ENCODE data around the gene IKZF4. TPM values are rescaled to one million over a fixed set of nuclear protein-coding genes. Genes with fewer than 3 reads are reported as not detected.

IKZF4 gene
- total and polyA plus RNA-seq, 2 of the 8 experiments (the other 6 are each of a cell fraction or from before 2014, with no cell fraction given), result 8.0 to 13.3 TPM

GRCh38 chr12:56080556-56081138 is 59.8 kb downstream of the IKZF4 start (continued):
- TF ChIP-seq RBBP5 (IDR thresholded peaks at IDR 0.05; ENCODE audit: borderline replicate concordance, low read depth, low read length), result no peak; the same call in 1 of the 2 replicates
- TF ChIP-seq E2F6 (IDR thresholded peaks at IDR 0.05), result 0 out of 2 replicates have a peak, but pooled peaks have one; percentile 9
- TF ChIP-seq CBX5 (IDR thresholded peaks at IDR 0.05; ENCODE audit: low read depth, low read length), result no peak
- TF ChIP-seq, protein P1, sequence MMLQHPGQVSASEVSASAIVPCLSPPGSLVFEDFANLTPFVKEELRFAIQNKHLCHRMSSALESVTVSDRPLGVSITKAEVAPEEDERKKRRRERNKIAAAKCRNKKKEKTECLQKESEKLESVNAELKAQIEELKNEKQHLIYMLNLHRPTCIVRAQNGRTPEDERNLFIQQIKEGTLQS (IDR thresholded peaks at IDR 0.05; ENCODE audit: insufficient read depth, low read depth, low read length), result no peak
- TF ChIP-seq SIRT6 (IDR thresholded peaks at IDR 0.05; ENCODE audit: low read length), result no peak
- no peak for TF ChIP-seq NANOG (IDR thresholded peaks at IDR 0.05; ENCODE audit: insufficient read depth, low read depth, low read length, poor library complexity, severe bottlenecking)
- no peak for TF ChIP-seq USF2 (IDR thresholded peaks at IDR 0.05; ENCODE audit: low read length)
- TF ChIP-seq RFX5 (IDR thresholded peaks at IDR 0.05; ENCODE audit: borderline replicate concordance, low read depth, low read length), result no peak
- TF ChIP-seq HDAC6 (IDR thresholded peaks at IDR 0.05; ENCODE audit: low read depth, low read length), result no peak
- TF ChIP-seq SUZ12 (IDR thresholded peaks at IDR 0.05; ENCODE audit: low read length), result no peak
- TF ChIP-seq TEAD4 (IDR thresholded peaks at IDR 0.05; ENCODE audit: low read depth, low read length), result no peak
- no peak for TF ChIP-seq SRF (IDR thresholded peaks at IDR 0.05; ENCODE audit: low read depth, low read length)
- TF ChIP-seq RXRA (IDR thresholded peaks at IDR 0.05; ENCODE audit: insufficient read depth, low read depth, low read length), result no peak
- no peak for TF ChIP-seq BCL11A (IDR thresholded peaks at IDR 0.05; ENCODE audit: low read depth in 2 of 2, low read length in 2 of 2)
- TF ChIP-seq CTCF (IDR thresholded peaks at IDR 0.05; ENCODE audit: control extremely low read depth in 1 of 3, insufficient read depth in 1 of 3, low read depth in 1 of 3, low read length in 3 of 3), result peak in 2 of 3 experiments; percentile 4 to 30; a peak in 2 of 4 replicates
- TF ChIP-seq, protein P2, sequence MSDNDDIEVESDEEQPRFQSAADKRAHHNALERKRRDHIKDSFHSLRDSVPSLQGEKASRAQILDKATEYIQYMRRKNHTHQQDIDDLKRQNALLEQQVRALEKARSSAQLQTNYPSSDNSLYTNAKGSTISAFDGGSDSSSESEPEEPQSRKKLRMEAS (IDR thresholded peaks at IDR 0.05), result no peak
- TF ChIP-seq GTF2F1 (IDR thresholded peaks at IDR 0.05; ENCODE audit: borderline replicate concordance, low read depth, low read length), result no peak
- TF ChIP-seq SP2 (IDR thresholded peaks at IDR 0.05; ENCODE audit: low read length), result no peak
- no peak for TF ChIP-seq CHD1 (IDR thresholded peaks at IDR 0.05; ENCODE audit: low read depth, low read length)
- no peak for TF ChIP-seq JUN (IDR thresholded peaks at IDR 0.05; ENCODE audit: low read depth, low read length)

Measured in H1 (cell line).